Activated CD8-positive, alpha-beta memory T cell treated with anti-CD3 and anti-CD28 coated beads, Interleukin-2, amount 50 U/mL, for 24 hours (primary cell): ENCODE measurements around the gene SSTR3.

Experiments
- DNase-seq: peaks from one replicate; pipeline ENCODE4 v3.0.0-alpha.2; 2020; ENCODE audit errors: extremely low read depth

SSTR3 gene

GRCh38 chr22:37196539-37197450, 15.5 kb downstream of the SSTR3 start:
- no peak for DNase-seq

DNA sequence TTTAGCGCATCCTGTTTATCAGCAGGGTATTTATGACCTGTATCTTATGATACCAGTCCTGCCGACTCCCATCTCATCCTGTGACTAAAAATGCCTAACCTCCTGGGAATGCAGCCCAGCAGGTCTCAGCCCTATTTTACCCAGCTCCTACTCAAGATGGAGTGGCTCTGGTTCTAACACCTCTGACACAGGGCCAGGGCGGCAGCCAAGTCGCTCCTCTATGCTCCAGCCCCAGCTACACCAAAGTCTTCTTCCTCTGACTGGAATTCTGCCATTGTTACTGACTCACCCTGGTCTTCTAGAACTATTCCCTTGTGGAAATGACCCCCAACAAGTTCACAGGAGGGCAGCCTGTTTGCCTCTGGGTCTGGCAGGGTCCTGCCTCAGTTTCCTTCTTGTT, 16.4 kb downstream of the SSTR3 start:
- no peak for DNase-seq

- DNase-seq = no peak
Observed at GRCh38 chr22:37194750-37195149, 17.5 kb downstream of the SSTR3 start.

DNA sequence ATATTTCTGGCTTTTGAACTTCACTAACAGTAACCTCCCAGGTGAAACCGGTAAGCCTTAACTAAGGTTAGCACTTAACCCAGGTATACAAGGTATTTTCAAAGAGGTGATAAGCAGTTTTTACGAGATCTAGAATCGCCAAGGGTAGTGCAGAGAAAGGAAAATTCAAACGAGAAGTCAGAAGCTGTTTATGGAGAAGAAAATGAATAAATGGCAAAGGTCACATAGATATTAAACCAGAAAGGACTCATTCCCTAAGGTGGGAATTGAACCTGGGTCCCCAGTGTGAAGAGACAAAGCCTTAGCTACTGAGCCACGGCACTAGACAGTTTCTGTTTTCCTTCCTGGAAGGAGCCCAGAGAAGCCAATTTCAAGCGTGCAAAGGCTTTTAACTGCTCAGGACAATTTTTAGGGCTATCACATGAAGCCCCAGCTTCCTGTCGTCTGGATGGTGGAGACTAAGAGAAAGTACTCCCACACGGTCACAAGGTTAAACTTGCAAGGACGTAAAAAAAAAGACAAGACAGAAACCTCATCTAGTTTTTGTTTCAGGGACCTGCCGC, 18.6 kb downstream of the SSTR3 start:
- peak; percentile 30 for DNase-seq

GRCh38 chr22:37192741-37193140, 19.5 kb downstream of the SSTR3 start:
- DNase-seq = no peak

- no peak for DNase-seq
Observed at GRCh38 chr22:37192204-37192603, 20.1 kb downstream of the SSTR3 start.

DNA sequence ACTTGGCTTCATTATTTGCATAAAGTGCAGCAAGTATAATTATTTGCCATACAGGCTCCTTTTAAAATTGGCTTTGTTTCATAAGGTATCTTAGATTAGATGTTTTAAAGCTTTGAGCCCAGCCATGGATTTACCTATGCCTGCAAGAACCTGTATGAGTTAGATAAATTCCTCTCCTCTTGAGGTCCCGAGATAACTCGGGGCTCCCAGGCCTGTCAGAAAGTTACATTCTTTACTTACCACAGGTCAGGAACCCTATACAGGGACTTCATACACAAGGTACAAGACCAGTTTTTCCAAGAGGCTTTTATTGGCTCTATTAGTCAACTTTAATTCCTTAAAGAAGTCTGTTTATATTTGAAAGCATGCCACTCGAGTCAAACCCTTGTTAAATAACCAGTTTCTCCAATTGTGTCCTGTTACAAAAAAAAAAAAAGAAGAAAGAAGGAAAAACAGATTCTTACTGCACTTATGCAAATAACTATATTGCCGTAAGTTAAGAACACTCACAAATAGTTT, 22.0 kb downstream of the SSTR3 start:
- DNase-seq = no peak

GRCh38 chr22:37188901-37189466, 23.3 kb downstream of the SSTR3 start:
- DNase-seq = no peak

DNA sequence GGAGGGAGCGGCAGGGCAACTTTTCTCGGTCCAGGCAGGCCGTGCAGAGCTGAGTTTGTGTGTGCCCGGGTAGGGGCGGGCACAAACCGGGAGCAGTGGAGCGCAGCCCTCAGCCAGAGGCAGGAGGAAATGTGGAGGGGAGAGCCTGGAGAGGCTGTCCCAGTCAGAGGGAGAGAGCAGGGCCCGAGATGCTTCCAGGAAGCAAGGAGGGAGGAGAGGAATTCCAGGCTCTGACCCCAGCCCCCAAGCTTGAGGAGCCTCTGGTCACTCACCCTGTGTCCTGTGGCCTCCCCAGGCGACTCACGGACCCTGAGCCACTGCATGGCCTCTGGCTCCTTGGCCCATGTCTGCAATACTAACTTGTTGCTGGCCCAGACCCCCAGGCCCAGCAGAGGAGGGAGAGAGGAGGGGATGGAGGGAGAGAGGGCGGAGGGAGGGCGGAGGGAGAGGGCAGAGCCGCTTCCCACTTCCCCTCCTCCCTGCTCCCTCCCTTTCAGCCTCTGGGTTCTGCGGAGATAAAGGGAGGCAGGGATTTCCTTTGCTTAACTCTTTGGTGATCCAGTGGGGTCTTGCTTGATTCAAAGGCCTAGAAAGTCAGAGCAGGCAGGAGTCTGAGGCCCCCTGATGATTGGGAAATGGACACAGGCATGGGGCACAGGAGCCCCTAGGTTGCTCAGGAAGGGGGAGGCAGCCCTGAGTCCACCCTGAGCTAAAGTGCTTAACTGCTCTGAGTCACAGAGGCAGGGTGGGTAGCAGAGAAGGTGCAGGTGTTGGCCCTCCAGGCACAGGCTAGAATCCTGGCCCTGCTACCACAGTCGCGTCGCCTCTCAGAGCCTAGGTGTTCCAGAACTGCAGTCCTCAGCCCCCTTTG, 24.2 kb downstream of the SSTR3 start, which contains the start of gene C1QTNF6:
C1QTNF6 (minus strand) TSS at position 357 of the 871 bp plus-strand sequence; CDS start at position 323, 34 bp downstream.
- DNase-seq = no peak

GRCh38 chr22:37187552-37187890, 24.8 kb downstream of the SSTR3 start:
- no peak for DNase-seq

- DNase-seq = no peak
Observed at GRCh38 chr22:37186997-37187522, 25.2 kb downstream of the SSTR3 start.

DNA sequence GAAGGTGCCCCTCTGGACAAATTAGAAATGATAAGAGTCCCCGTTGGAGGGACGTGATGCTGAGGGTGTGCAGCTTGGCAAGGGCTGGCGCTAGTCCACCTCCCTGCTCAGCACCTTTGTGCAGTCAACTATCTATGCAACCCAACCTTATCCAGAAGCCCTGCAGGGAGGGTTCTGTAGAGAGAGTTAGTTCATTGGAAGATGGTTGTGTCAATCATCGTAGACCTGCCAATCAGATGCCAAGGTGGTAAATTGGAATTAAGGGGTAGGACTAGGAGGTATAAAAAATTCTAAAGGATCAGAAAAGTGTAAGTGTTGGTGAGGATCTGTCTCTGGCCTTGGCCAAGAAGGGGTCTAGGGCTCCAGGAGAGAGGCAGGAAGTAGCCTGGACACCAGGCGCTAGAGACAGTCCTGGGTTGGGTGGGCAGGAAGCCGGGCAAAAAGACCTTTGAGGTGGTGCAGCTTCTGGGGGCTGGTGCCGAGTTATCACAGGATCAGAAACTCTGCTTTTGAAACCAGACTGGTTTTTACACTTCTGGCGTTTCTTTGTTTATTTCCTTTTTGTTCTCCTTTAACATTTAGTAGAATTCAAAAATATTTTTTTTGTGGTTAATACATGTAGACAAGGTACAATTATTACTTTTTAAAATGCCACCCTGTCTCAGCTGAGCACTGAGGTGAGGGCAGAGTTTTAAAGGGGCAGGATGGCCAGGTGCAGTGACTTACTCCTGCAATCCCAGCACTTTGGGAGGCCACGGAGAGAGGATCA, 25.9 kb downstream of the SSTR3 start:
- DNase-seq = no peak

DNA sequence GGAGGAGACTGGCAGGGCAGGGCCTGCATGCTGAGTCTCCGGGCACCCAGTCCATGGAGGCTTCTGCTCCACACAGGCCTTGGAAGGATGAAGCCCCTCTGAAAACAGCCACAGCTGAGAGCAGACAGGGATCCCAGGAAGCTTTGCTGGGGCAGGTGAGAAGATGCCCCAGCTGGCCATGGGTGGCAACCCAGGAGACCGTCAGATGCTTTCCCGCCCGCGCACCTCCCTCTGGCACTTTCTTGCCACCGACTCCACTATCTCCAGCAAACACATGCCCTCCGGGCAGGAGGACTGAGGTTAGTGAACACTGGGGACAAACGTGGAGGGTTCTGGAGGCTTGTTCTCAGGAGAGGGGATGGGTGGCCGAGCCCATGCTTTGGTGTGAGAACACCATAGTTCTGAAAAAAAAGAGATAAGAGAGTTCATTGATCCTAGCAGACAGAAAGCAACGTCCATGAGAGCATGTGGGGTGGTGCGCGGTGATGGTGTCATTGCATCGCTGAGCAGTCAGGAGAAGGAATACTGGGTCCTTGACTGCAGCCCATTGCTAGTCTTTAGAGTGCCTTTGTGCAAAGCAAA, 26.5 kb downstream of the SSTR3 start:
- no peak for DNase-seq

DNA sequence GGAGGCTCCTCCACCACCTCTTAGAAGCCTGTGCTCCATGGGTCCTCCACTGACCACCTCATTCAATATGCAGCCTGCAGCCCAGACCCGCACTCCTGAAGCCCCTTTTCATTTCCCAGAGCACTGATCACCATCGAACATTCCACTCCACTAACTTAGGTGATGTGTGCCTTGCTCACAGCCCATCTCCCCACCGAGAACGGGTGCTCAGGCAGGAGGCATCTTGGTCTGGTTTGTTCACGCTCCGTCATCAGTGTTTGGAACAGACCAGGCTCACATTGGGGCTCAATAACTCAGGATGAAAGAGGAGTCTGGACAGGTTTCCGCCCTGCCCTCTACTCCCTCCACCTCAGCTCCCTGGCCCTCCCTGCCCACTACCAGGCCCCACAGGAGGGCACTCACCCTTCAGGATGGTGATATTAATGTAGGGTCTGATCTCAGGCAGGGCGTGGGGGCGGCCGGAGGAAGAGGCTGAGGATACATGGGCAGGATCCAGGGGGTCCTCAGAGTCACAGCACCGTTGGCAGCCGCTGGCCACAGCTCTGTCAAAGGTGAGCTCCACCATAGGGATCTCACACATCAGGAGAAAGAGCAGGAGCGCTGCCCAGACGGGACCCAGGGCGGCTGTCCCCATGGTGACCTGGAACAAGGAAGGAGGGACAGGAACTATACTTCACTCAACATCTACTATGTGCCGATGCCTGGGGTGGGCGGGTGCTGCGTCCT, 27.3 kb downstream of the SSTR3 start:
- DNase-seq = no peak

GRCh38 chr22:37184380-37184755, 27.9 kb downstream of the SSTR3 start:
- DNase-seq = no peak

- no peak for DNase-seq
Observed at GRCh38 chr22:37183432-37184379, 28.6 kb downstream of the SSTR3 start.

GRCh38 chr22:37182949-37183245, 29.4 kb downstream of the SSTR3 start:
- DNase-seq = no peak

DNA sequence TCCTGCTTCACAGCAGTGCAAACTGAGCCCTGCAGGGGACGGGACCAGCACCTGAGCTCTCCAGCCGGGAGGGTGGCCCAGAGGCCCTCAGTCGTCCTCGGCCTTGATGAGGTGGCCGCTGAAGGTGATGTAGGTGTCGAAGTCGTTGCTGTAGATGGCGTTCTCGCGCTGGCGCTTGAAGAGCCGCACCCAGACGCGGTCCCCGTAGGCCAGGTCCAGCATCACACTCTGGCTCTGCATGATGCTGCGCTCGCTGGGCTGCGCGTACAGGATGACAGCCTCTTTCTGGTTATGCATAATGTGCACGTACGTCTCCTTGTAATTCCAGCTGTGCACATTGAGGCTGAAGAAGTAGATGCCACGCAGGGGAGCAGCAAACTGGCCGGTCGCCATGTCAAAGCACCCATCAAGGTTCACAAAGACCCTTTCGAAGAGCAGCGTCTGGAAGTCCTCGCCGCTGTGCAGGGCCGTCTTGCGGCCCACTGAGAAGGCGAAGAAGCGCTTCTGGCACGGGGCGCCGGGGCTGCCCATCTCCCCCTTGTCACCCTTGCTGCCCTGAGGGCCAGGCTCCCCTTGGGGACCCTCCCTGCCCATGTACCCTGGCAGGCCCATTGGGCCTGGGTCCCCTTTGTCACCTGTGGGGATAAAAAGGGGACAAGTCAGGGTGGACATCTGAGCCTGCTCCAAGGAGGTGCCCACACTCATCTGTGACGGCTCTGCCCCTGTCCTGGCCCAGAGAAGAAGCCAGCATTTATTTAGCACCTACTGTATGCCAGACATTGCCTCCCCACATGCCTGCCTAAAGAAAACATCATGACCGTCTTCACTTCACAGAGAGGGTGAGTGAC, 30.0 kb downstream of the SSTR3 start:
- no peak for DNase-seq
